ENCODE measurements around the gene RSPH6A. TPM values are rescaled to one million over a fixed set of nuclear protein-coding genes. Genes with fewer than 3 reads are reported as not detected.

The RSPH6A gene
- total and polyA plus RNA-seq, 10 of the 15 experiments (the other 5 are each of a cell fraction or from before 2014, with no cell fraction given), result 0.03 to 0.41 (median 0.22) TPM; not detected in 4

DNA sequence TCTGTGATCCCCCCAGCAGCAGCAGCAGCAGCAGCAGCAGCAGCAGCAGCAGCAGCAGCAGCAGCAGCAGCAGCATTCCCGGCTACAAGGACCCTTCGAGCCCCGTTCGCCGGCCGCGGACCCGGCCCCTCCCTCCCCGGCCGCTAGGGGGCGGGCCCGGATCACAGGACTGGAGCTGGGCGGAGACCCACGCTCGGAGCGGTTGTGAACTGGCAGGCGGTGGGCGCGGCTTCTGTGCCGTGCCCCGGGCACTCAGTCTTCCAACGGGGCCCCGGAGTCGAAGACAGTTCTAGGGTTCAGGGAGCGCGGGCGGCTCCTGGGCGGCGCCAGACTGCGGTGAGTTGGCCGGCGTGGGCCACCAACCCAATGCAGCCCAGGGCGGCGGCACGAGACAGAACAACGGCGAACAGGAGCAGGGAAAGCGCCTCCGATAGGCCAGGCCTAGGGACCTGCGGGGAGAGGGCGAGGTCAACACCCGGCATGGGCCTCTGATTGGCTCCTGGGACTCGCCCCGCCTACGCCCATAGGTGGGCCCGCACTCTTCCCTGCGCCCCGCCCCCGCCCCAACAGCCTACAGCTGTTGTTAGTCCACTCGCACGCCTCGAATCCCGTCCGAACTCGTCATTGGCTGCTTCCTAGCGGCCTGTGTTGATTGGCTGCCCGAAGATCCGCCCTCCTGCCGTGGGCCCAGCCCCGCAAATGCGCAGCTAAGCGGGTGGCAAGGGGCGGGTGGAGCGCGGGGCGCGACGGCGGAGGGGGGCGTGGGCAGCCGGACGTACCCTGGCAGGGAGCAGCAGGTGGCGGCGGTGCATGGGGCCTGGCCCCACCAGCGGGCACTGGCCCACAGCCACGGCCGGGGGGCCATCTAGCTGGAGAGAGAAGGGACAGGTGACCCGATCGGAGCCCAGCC is 44.7 kb downstream of the RSPH6A start (continued):
- TF ChIP-seq EGR1 (IDR thresholded peaks at IDR 0.05; ENCODE audit: borderline replicate concordance in 1 of 2, low read depth in 2 of 2, low read length in 2 of 2) (peak in 1 of 2 experiments; percentile 77; a peak in 2 of 3 replicates), BCL11A (IDR thresholded peaks at IDR 0.05; ENCODE audit: low read depth, low read length) (no peak), BHLHE40 (IDR thresholded peaks at IDR 0.05; ENCODE audit: borderline replicate concordance in 1 of 2, low read depth in 2 of 2, low read length in 1 of 2) (peak; percentile 78 to 95; a peak in 3 of 4 replicates), ZBED1 (IDR thresholded peaks at IDR 0.05; ENCODE audit: borderline replicate concordance) (no peak), TCF3 (IDR thresholded peaks at IDR 0.05; ENCODE audit: borderline replicate concordance, insufficient read depth, low read depth, low read length) (no peak), ZNF207 (IDR thresholded peaks at IDR 0.05; ENCODE audit: borderline replicate concordance) (peak; percentile 14; the same call in 1 of the 2 replicates), STAT3 (IDR thresholded peaks at IDR 0.05; ENCODE audit: low read depth, low read length) (no peak), RAD51 (IDR thresholded peaks at IDR 0.05) (no peak), IKZF2 (IDR thresholded peaks at IDR 0.05) (0 out of 4 replicates have a peak, but pooled peaks of 1 of the 2 experiments have one; percentile 0), TARDBP (IDR thresholded peaks at IDR 0.05; ENCODE audit: borderline replicate concordance) (no peak), SUZ12 (IDR thresholded peaks at IDR 0.05; ENCODE audit: unreplicated experiment) (no peak)
- TF ChIP-seq, protein P1, sequence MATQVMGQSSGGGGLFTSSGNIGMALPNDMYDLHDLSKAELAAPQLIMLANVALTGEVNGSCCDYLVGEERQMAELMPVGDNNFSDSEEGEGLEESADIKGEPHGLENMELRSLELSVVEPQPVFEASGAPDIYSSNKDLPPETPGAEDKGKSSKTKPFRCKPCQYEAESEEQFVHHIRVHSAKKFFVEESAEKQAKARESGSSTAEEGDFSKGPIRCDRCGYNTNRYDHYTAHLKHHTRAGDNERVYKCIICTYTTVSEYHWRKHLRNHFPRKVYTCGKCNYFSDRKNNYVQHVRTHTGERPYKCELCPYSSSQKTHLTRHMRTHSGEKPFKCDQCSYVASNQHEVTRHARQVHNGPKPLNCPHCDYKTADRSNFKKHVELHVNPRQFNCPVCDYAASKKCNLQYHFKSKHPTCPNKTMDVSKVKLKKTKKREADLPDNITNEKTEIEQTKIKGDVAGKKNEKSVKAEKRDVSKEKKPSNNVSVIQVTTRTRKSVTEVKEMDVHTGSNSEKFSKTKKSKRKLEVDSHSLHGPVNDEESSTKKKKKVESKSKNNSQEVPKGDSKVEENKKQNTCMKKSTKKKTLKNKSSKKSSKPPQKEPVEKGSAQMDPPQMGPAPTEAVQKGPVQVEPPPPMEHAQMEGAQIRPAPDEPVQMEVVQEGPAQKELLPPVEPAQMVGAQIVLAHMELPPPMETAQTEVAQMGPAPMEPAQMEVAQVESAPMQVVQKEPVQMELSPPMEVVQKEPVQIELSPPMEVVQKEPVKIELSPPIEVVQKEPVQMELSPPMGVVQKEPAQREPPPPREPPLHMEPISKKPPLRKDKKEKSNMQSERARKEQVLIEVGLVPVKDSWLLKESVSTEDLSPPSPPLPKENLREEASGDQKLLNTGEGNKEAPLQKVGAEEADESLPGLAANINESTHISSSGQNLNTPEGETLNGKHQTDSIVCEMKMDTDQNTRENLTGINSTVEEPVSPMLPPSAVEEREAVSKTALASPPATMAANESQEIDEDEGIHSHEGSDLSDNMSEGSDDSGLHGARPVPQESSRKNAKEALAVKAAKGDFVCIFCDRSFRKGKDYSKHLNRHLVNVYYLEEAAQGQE (IDR thresholded peaks at IDR 0.05; ENCODE audit: low read depth, low read length), result no peak
- TF ChIP-seq, protein P2, sequence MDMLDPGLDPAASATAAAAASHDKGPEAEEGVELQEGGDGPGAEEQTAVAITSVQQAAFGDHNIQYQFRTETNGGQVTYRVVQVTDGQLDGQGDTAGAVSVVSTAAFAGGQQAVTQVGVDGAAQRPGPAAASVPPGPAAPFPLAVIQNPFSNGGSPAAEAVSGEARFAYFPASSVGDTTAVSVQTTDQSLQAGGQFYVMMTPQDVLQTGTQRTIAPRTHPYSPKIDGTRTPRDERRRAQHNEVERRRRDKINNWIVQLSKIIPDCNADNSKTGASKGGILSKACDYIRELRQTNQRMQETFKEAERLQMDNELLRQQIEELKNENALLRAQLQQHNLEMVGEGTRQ (IDR thresholded peaks at IDR 0.05; ENCODE audit: borderline replicate concordance, low read depth, low read length), result no peak
- TF ChIP-seq, protein P3, sequence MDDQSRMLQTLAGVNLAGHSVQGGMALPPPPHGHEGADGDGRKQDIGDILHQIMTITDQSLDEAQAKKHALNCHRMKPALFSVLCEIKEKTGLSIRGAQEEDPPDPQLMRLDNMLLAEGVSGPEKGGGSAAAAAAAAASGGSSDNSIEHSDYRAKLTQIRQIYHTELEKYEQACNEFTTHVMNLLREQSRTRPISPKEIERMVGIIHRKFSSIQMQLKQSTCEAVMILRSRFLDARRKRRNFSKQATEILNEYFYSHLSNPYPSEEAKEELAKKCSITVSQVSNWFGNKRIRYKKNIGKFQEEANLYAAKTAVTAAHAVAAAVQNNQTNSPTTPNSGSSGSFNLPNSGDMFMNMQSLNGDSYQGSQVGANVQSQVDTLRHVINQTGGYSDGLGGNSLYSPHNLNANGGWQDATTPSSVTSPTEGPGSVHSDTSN (IDR thresholded peaks at IDR 0.05; ENCODE audit: insufficient replicate concordance, low read depth, low read length), result peak; percentile 84
- TF ChIP-seq, protein P4, sequence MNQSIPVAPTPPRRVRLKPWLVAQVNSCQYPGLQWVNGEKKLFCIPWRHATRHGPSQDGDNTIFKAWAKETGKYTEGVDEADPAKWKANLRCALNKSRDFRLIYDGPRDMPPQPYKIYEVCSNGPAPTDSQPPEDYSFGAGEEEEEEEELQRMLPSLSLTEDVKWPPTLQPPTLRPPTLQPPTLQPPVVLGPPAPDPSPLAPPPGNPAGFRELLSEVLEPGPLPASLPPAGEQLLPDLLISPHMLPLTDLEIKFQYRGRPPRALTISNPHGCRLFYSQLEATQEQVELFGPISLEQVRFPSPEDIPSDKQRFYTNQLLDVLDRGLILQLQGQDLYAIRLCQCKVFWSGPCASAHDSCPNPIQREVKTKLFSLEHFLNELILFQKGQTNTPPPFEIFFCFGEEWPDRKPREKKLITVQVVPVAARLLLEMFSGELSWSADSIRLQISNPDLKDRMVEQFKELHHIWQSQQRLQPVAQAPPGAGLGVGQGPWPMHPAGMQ (IDR thresholded peaks at IDR 0.05; ENCODE audit: borderline replicate concordance), result no peak
- TF ChIP-seq, protein P5, sequence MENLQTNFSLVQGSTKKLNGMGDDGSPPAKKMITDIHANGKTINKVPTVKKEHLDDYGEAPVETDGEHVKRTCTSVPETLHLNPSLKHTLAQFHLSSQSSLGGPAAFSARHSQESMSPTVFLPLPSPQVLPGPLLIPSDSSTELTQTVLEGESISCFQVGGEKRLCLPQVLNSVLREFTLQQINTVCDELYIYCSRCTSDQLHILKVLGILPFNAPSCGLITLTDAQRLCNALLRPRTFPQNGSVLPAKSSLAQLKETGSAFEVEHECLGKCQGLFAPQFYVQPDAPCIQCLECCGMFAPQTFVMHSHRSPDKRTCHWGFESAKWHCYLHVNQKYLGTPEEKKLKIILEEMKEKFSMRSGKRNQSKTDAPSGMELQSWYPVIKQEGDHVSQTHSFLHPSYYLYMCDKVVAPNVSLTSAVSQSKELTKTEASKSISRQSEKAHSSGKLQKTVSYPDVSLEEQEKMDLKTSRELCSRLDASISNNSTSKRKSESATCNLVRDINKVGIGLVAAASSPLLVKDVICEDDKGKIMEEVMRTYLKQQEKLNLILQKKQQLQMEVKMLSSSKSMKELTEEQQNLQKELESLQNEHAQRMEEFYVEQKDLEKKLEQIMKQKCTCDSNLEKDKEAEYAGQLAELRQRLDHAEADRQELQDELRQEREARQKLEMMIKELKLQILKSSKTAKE (IDR thresholded peaks at IDR 0.05; ENCODE audit: low read depth, poor library complexity, severe bottlenecking), result no peak
- TF ChIP-seq, protein P6, sequence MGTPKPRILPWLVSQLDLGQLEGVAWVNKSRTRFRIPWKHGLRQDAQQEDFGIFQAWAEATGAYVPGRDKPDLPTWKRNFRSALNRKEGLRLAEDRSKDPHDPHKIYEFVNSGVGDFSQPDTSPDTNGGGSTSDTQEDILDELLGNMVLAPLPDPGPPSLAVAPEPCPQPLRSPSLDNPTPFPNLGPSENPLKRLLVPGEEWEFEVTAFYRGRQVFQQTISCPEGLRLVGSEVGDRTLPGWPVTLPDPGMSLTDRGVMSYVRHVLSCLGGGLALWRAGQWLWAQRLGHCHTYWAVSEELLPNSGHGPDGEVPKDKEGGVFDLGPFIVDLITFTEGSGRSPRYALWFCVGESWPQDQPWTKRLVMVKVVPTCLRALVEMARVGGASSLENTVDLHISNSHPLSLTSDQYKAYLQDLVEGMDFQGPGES (IDR thresholded peaks at IDR 0.05), result no peak
